ENCODE results near the gene ARHGEF12. TPM values are rescaled to one million over a fixed set of nuclear protein-coding genes. Genes with fewer than 3 reads are reported as not detected.

The ARHGEF12 gene
- total RNA-seq, 2 experiments from 2014 or later, result 3.6 TPM

- H3K4me1 Mint-ChIP-seq (ENCODE audit: low read depth), result no peaks in the 10 kb centered on the region
- no peak overlapping the region for H3K27ac Mint-ChIP-seq
- no peak for ATAC-seq (ENCODE audit: poor library complexity)
- TF ChIP-seq CTCF (IDR thresholded peaks at IDR 0.05), result no peak
- Histone ChIP-seq H3K27ac (ENCODE audit: low read depth in 1 of 2, low read length in 2 of 2) (no peak overlapping the region), H3K4me3 (ENCODE audit: low read length) (no peak overlapping the region), H3K4me1 (ENCODE audit: insufficient read depth, low read length) (no peaks in the 10 kb centered on the region), H3K27me3 (ENCODE audit: control insufficient read depth in 1 of 2, insufficient read depth in 2 of 2, low read length in 2 of 2) (no peaks in the 10 kb centered on the region), H3K36me3 (ENCODE audit: insufficient read depth, low read length) (peaks cover 2% of the 10 kb centered on the region), H3K9me3 (ENCODE audit: control insufficient read depth in 1 of 2, insufficient read depth in 1 of 2, low read length in 2 of 2) (no peaks in the 10 kb centered on the region)
- no peaks in the 10 kb centered on the region for H3K27me3 Mint-ChIP-seq
- H3K9me3 Mint-ChIP-seq, result no peaks in the 10 kb centered on the region
- ChIA-PET CTCF (no interaction called here), POLR2A (no interaction called here)
- H3K4me3 Mint-ChIP-seq, result no peak overlapping the region
- intact Hi-C loops (cut with DNase I, micrococcal nuclease), result no loop called here
- no peak for DNase-seq
- H3K36me3 Mint-ChIP-seq (ENCODE audit: low read depth), result no peaks in the 10 kb centered on the region
Measured at GRCh38 chr11:120441592-120441991, 105.4 kb downstream of the ARHGEF12 start.

GRCh38 chr11:120442031-120442430 is 105.8 kb downstream of the ARHGEF12 start:
- no peak for DNase-seq
- Histone ChIP-seq H3K9me3 (ENCODE audit: control insufficient read depth in 1 of 2, insufficient read depth in 1 of 2, low read length in 2 of 2) (no peaks in the 10 kb centered on the region), H3K4me3 (ENCODE audit: low read length) (no peak overlapping the region), H3K27ac (ENCODE audit: low read depth in 1 of 2, low read length in 2 of 2) (no peak overlapping the region), H3K36me3 (ENCODE audit: insufficient read depth, low read length) (peaks cover 2% of the 10 kb centered on the region), H3K4me1 (ENCODE audit: insufficient read depth, low read length) (no peaks in the 10 kb centered on the region), H3K27me3 (ENCODE audit: control insufficient read depth in 1 of 2, insufficient read depth in 2 of 2, low read length in 2 of 2) (no peaks in the 10 kb centered on the region)
- CTCF ChIA-PET, result no interaction called here
- Mint-ChIP-seq H3K4me3 (no peak overlapping the region), H3K27ac (no peak overlapping the region), H3K4me1 (ENCODE audit: low read depth) (no peaks in the 10 kb centered on the region), H3K36me3 (ENCODE audit: low read depth) (peaks cover 4% of the 10 kb centered on the region), H3K9me3 (no peaks in the 10 kb centered on the region), H3K27me3 (no peaks in the 10 kb centered on the region)
- no peak for ATAC-seq (ENCODE audit: poor library complexity)
- POLR2A ChIA-PET, result no interaction called here
- no peak for TF ChIP-seq CTCF (IDR thresholded peaks at IDR 0.05)
- intact Hi-C loops (cut with DNase I, micrococcal nuclease), result no loop called here

DNA sequence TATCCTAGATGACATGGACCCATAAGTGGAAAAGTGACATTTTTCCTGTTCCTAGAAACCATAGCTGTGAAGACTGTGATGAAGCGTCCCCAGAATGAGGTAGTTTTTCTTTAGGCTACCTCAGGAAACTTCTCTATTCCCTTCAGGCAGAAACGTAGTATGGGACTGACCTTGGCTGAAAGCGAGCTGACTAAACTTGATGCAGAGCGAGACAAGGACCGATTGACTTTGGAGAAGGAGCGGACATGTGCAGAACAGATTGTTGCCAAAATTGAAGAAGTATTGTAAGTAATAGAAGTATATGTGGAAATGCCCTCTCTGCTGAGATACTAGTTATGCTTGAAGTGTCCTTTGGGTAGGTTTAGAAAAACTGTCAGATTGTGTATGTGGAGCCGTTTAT is 110.6 kb downstream of the ARHGEF12 start:
- no peak overlapping the region for H3K4me3 ChIP-seq (ENCODE audit: low read length)
- no peaks in the 10 kb centered on the region for H3K9me3 ChIP-seq (ENCODE audit: control insufficient read depth in 1 of 2, insufficient read depth in 1 of 2, low read length in 2 of 2)
- Mint-ChIP-seq H3K27ac (no peak overlapping the region), H3K4me1 (ENCODE audit: low read depth) (no peaks in the 10 kb centered on the region), H3K36me3 (ENCODE audit: low read depth) (peaks cover 16% of the 10 kb centered on the region), H3K27me3 (no peaks in the 10 kb centered on the region), H3K9me3 (no peaks in the 10 kb centered on the region), H3K4me3 (no peak overlapping the region)
- ChIA-PET POLR2A (interaction anchor here (1.3 kb wide), 1 partner anchor 10 kb away, joined by 4 read pairs; no protein-coding TSS in a partner anchor), CTCF (no interaction called here)
- DNase-seq (no peak), ATAC-seq (ENCODE audit: poor library complexity) (no peak)
- H3K4me1 ChIP-seq (ENCODE audit: insufficient read depth, low read length), result no peaks in the 10 kb centered on the region
- H3K27me3 ChIP-seq (ENCODE audit: control insufficient read depth in 1 of 2, insufficient read depth in 2 of 2, low read length in 2 of 2), result no peaks in the 10 kb centered on the region
- H3K27ac ChIP-seq (ENCODE audit: low read depth in 1 of 2, low read length in 2 of 2), result no peak overlapping the region
- intact Hi-C loops (cut with DNase I, micrococcal nuclease), result no loop called here
- H3K36me3 ChIP-seq (ENCODE audit: insufficient read depth, low read length), result peaks cover 2% of the 10 kb centered on the region
- no peak for TF ChIP-seq CTCF (IDR thresholded peaks at IDR 0.05)

Measured in CD4-positive, alpha-beta T cell (primary cell).